ENCODE data around the gene KCNJ2. TPM values are rescaled to one million over a fixed set of nuclear protein-coding genes. Genes with fewer than 3 reads are reported as not detected.

Gene KCNJ2
- total RNA-seq, 1 donor from 2014 or later: 1.1 TPM

- no peak for TF ChIP-seq CTCF (IDR thresholded peaks at IDR 0.05)
- TF ChIP-seq EZH2 (IDR thresholded peaks at IDR 0.05): no peak
- TF ChIP-seq EZH2phosphoT487 (IDR thresholded peaks at IDR 0.05): no peak
- DNase-seq (ENCODE audit: low spot score): no peak
- H3K27me3 ChIP-seq: no peaks in the 10 kb centered on the region
- Mint-ChIP-seq H3K9me3 (peaks cover 4% of the 10 kb centered on the region), H3K4me1 (peaks cover 12% of the 10 kb centered on the region), H3K36me3 (peaks cover 2% of the 10 kb centered on the region), H3K27ac (no peak overlapping the region), H3K27me3 (ENCODE audit: insufficient read depth, low read depth) (peaks cover 2% of the 10 kb centered on the region), H3K4me3 (no peak overlapping the region)
- H3K36me3 ChIP-seq: no peaks in the 10 kb centered on the region
- H3K4me3 ChIP-seq: no peak overlapping the region
- H2AFZ ChIP-seq (replicated peaks): no peak overlapping the region
- no peak overlapping the region for H3K27ac ChIP-seq
- H3K9ac ChIP-seq: no peak overlapping the region
- H4K20me1 ChIP-seq (ENCODE audit: low read depth): no peaks in the 10 kb centered on the region
- H3F3A ChIP-seq (ENCODE audit: low read depth): no peaks in the 10 kb centered on the region
- H3K4me1 ChIP-seq: peaks cover 14% of the 10 kb centered on the region
- H3K9me3 ChIP-seq (ENCODE audit: low read depth): no peaks in the 10 kb centered on the region
- no peaks in the 10 kb centered on the region for H3K79me2 ChIP-seq (ENCODE audit: low read depth)
- no peak overlapping the region for H3K4me2 ChIP-seq
These were observed 36.8 kb upstream of the KCNJ2 start for GRCh38 chr17:70132505-70132904.

- H3K4me2 ChIP-seq: no peak overlapping the region
- H3K9ac ChIP-seq: no peak overlapping the region
- no peak overlapping the region for H3K4me3 Mint-ChIP-seq
- peaks cover 2% of the 10 kb centered on the region for H3K36me3 Mint-ChIP-seq
- H3K27ac Mint-ChIP-seq: no peak overlapping the region
- no peaks in the 10 kb centered on the region for H3K27me3 ChIP-seq
- no peaks in the 10 kb centered on the region for H3K9me3 ChIP-seq (ENCODE audit: low read depth)
- TF ChIP-seq EZH2phosphoT487 (IDR thresholded peaks at IDR 0.05): no peak
- no peak for TF ChIP-seq EZH2 (IDR thresholded peaks at IDR 0.05)
- TF ChIP-seq CTCF (IDR thresholded peaks at IDR 0.05): no peak
- H3K79me2 ChIP-seq (ENCODE audit: low read depth): no peaks in the 10 kb centered on the region
- peaks cover 2% of the 10 kb centered on the region for H3K27me3 Mint-ChIP-seq (ENCODE audit: insufficient read depth, low read depth)
- no peaks in the 10 kb centered on the region for H4K20me1 ChIP-seq (ENCODE audit: low read depth)
- H3K9me3 Mint-ChIP-seq: peaks cover 2% of the 10 kb centered on the region
- peaks cover 14% of the 10 kb centered on the region for H3K4me1 ChIP-seq
- H3K27ac ChIP-seq: no peak overlapping the region
- H2AFZ ChIP-seq (replicated peaks): peak overlapping the region; percentile 61
- H3K36me3 ChIP-seq: no peaks in the 10 kb centered on the region
- no peak for DNase-seq (ENCODE audit: low spot score)
- H3K4me3 ChIP-seq: no peak overlapping the region
- peaks cover 25% of the 10 kb centered on the region for H3K4me1 Mint-ChIP-seq
- H3F3A ChIP-seq (ENCODE audit: low read depth): no peaks in the 10 kb centered on the region
These were observed 35.3 kb upstream of the KCNJ2 start for GRCh38 chr17:70134042-70134441.

GRCh38 chr17:70134777-70135176, 34.6 kb upstream of the KCNJ2 start:
- H3K4me2 ChIP-seq: no peak overlapping the region
- H3K4me3 ChIP-seq: no peak overlapping the region
- no peak overlapping the region for H2AFZ ChIP-seq (replicated peaks)
- Mint-ChIP-seq H3K4me3 (no peak overlapping the region), H3K27ac (no peak overlapping the region), H3K4me1 (peaks cover 25% of the 10 kb centered on the region), H3K27me3 (ENCODE audit: insufficient read depth, low read depth) (peaks cover 2% of the 10 kb centered on the region), H3K9me3 (peaks cover 2% of the 10 kb centered on the region), H3K36me3 (peaks cover 2% of the 10 kb centered on the region)
- TF ChIP-seq CTCF (IDR thresholded peaks at IDR 0.05): no peak
- TF ChIP-seq EZH2phosphoT487 (IDR thresholded peaks at IDR 0.05): no peak
- no peak for TF ChIP-seq EZH2 (IDR thresholded peaks at IDR 0.05)
- no peaks in the 10 kb centered on the region for H4K20me1 ChIP-seq (ENCODE audit: low read depth)
- H3K79me2 ChIP-seq (ENCODE audit: low read depth): no peaks in the 10 kb centered on the region
- no peaks in the 10 kb centered on the region for H3F3A ChIP-seq (ENCODE audit: low read depth)
- no peak overlapping the region for H3K27ac ChIP-seq
- no peaks in the 10 kb centered on the region for H3K27me3 ChIP-seq
- H3K4me1 ChIP-seq: peaks cover 14% of the 10 kb centered on the region
- no peak for DNase-seq (ENCODE audit: low spot score)
- no peaks in the 10 kb centered on the region for H3K36me3 ChIP-seq
- H3K9me3 ChIP-seq (ENCODE audit: low read depth): no peaks in the 10 kb centered on the region
- H3K9ac ChIP-seq: no peak overlapping the region

Measured in neural progenitor cell (in vitro differentiated cells).